GM19035 (cell line): ENCODE measurements around the gene SCAF1.
A peak's percentile ranks its signal among the peaks of the same experiment; 100 is the strongest.

Experiments used
- ATAC-seq: cut with Tn5 transposase; IDR thresholded peaks from one replicate; pipeline ENCODE4 v1.9.1; 2021; ENCODE audit not compliant: unreplicated experiment

The SCAF1 gene, protein sequence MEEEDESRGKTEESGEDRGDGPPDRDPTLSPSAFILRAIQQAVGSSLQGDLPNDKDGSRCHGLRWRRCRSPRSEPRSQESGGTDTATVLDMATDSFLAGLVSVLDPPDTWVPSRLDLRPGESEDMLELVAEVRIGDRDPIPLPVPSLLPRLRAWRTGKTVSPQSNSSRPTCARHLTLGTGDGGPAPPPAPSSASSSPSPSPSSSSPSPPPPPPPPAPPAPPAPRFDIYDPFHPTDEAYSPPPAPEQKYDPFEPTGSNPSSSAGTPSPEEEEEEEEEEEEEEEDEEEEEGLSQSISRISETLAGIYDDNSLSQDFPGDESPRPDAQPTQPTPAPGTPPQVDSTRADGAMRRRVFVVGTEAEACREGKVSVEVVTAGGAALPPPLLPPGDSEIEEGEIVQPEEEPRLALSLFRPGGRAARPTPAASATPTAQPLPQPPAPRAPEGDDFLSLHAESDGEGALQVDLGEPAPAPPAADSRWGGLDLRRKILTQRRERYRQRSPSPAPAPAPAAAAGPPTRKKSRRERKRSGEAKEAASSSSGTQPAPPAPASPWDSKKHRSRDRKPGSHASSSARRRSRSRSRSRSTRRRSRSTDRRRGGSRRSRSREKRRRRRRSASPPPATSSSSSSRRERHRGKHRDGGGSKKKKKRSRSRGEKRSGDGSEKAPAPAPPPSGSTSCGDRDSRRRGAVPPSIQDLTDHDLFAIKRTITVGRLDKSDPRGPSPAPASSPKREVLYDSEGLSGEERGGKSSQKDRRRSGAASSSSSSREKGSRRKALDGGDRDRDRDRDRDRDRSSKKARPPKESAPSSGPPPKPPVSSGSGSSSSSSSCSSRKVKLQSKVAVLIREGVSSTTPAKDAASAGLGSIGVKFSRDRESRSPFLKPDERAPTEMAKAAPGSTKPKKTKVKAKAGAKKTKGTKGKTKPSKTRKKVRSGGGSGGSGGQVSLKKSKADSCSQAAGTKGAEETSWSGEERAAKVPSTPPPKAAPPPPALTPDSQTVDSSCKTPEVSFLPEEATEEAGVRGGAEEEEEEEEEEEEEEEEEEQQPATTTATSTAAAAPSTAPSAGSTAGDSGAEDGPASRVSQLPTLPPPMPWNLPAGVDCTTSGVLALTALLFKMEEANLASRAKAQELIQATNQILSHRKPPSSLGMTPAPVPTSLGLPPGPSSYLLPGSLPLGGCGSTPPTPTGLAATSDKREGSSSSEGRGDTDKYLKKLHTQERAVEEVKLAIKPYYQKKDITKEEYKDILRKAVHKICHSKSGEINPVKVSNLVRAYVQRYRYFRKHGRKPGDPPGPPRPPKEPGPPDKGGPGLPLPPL

DNA sequence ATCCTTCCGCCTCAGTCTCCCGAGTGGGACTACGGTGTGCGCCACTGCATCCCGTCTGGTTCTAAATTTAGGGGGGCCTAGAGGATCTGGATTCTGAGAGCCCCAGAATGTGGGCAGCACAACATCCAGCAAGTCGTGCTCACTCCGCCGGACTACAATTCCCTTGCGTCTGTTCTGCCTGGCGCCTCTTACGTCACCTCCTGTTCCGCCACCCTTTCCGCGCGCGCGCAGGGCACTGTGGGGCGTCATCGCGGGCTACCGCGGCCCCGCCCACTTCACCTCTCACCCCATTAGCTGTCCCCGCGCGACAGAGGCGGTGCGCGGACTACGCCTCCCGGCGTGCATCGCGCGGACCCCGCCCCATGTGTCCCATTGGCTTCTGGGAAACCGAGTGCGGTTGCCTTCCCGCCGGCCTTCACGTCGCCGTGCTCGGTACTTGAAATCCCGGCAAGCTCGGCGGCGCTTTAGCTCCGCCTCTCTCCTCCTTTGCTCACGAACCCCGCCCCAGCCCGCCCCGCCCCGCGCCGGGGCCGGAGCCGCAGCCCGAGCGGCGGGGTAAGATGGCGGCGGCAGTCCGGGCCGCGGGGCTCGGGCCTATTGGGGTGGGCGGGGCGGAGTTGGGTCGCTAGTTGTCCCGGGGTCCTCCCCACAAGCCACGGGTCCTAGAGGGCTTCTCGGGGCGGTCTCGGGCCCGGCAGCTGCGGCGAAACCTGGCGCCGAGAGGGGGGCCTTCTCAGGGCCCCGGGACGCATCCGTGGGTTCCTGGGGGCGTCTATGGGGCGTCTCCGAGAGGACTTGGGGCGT lies at the start of gene SCAF1:
TSS of gene SCAF1 (plus strand) at position 522 of the 804 bp plus-strand sequence. CDS start 2,818 bp downstream, outside the sequence.
- ATAC-seq, result peak; percentile 63

DNA sequence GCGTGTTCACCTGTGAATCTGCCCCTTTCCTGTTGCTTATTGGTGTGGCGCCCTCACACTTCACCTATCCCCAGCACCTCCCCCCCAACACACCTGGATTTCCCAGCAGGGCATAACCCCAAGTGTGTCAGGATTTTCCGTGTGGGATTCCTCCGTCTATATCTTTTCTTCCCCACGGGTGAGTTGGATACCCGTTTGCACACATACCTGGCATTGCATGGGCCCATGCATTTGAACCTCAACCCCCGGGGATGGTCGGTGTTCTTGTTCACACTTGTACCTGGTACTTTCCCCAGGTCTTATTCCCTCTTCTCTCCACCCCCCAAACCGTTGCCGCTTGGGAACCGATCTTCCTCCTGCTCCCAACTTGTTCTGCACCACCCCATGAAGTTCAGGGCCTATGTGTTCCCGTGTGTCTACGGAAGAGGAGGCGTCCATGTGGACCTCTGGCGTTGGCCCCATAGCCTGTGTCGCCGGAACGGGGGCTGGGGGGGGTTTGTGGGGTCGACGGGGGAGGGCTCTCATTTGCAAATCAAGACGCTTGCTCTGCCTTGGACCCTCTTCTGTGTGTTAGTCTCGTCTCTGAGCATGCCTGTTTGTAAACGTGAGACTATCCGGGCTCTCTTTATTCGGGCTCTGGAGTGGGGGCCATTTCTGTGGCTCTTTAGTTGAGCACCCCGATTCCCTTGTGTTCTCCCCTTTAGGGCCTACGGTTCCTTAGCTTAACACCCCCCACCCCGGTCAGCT lies 49.4 kb upstream of the SCAF1 start:
- ATAC-seq, result no peak

DNA sequence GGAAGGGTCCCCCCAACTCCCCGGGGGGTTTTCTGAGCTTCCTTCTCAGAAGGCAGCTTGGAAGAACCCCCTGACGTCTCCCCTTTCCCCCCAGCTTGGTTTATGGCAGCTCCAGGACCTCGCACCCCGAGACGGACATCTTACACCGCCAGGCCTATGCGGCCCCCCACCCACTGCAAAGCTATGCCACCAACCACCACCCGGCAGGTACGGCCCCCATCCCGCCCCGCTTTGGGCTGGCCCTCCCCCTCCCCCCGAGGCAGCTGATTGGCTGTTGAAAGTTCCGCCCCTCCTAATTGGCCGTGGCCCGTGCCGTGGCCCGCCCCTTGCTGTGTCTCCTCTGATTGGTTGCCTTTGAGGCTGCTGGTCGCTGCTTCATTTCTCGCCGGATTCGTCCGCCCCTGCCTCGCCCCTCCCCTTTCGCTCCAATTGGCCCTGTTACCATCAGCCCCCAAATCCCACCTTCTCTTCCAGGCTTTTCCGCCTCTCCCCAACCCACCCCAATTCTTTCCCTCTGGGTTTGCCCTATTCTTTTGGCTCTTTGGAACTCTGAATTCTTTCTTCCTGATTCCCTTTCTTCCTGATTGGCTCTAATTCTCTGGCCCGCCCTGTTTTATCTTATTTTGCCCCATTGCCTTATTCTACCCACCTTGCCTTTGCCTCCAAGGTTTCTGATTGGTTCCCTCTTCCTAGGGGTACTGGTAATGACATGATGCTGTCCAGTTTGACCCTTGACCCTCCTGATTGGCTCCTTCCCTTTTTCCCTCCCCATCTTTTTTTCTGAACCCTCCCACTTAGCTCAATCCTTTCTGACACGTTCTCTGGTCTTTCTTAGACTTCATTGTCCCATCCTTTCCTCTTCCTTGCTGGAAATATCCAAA lies 48.5 kb upstream of the SCAF1 start:
- ATAC-seq, result peak; percentile 46

DNA sequence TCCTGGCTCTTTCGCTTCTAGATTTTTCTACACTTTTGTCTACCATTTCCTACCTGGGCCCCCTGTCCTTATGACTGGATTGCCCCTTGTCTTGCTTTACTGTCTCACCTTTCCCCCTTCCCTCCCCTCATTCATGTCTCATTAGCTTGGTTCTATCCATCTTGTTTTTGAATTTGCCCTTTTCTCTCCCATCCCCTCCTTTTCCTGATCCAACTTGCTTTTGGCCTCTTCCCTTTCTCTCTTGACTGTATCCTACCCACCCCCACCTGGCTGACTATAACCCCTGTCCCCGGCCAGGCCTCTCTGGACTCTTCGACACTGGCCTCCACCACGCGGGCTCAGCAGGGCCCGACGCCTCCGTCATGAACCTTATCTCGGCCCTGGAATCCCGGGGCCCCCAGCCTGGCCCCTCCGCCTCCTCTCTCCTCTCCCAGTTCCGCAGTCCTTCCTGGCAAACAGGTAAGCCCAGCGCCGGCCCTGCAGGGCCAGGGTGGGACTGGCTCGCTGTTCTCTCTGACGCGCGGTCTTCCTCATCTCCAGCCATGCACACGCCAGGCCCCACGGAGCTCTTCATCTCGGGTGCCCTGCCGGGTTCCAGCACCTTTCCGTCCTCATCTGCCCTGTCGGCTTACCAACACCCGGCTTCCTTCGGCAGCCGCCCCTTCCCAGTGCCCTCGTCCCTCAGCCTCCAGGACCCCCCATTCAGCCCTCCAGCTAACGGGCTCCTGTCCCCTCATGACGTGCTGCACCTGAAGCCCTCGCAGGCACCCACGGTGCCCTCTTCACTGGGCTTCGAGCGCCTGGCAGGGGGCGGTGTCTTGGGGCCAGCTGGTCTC lies 47.6 kb upstream of the SCAF1 start:
- no peak for ATAC-seq

DNA sequence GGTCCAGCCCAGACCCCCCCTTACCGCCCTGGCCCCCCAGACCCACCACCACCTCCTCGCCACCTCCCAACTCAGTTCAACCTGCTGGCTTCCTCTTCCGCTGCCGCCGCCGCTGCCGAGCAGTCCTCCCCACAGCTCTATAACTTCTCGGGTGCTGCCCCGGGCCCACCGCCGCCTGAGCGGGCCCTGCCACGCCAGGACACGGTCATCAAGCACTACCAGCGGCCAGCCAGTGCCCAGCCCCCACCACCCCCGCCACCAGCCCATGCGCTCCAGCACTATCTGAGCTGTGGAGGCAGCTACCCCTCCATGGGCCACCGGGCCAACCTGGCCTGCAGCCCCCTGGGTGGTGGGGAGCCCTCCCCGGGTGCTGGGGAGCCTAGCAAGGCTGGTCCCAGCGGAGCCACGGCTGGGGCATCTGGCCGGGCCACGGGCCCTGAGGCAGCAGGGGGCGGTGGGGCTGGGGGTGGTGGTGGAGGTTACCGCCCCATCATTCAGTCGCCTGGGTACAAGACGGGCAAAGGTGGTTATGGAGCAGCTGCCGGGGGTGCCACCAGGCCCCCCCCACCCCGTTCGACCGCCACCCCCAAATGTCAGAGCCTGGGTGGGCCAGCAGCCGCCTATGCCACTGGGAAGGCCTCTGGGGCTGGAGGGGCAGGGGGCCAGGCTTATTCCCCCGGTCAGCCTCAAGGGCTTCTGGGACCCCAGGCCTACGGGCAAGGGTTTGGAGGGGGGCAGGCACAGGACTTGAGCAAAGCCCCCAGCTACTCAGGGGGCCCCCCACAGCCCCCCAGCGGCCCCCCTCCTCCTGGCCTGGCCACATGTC lies 46.8 kb upstream of the SCAF1 start:
- no peak for ATAC-seq

DNA sequence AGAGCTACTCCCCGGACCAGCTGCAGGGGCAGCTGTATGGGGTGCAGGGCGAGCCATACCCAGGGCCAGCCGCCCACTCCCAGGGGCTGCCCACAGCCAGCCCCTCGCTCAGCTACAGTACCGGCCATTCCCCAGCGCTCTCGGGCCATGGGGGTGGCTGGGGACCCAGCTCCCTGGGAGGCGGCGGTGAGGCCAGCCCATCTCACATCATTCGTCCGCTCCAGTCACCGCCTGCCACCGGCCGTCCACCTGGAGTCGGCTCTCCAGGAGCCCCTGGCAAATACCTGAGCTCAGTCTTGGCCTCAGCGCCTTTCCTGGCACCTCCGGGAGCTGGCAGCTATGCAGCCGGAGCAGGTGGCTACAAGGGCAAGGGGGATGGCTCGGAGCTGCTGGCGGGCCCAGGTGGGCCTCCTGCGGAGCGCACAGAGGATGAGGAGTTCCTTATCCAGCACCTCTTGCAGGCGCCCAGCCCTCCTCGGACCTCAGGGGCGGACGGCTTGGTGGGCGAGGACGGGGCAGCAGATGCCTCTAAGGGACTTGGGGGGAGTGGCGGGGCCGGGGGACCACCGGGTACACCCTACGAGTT lies 46.1 kb upstream of the SCAF1 start:
- ATAC-seq, result no peak

DNA sequence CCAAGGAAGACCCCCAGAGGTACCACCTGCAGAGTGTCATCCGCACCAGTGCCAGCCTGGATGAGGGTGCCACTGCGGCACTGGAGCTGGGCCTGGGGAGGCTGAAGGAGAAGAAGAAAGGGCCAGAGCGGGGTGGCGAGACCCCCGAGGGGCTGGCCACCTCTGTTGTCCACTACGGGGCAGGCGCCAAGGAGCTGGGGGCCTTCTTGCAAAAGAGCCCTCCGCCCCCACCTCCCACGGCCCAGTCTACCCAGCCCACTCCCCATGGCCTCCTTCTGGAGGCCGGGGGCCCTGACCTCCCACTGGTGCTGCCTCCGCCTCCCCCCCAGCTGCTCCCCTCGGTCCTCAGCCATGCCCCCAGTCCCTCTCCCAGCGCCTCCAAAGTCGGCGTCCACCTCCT lies 45.6 kb upstream of the SCAF1 start:
- no peak for ATAC-seq

DNA sequence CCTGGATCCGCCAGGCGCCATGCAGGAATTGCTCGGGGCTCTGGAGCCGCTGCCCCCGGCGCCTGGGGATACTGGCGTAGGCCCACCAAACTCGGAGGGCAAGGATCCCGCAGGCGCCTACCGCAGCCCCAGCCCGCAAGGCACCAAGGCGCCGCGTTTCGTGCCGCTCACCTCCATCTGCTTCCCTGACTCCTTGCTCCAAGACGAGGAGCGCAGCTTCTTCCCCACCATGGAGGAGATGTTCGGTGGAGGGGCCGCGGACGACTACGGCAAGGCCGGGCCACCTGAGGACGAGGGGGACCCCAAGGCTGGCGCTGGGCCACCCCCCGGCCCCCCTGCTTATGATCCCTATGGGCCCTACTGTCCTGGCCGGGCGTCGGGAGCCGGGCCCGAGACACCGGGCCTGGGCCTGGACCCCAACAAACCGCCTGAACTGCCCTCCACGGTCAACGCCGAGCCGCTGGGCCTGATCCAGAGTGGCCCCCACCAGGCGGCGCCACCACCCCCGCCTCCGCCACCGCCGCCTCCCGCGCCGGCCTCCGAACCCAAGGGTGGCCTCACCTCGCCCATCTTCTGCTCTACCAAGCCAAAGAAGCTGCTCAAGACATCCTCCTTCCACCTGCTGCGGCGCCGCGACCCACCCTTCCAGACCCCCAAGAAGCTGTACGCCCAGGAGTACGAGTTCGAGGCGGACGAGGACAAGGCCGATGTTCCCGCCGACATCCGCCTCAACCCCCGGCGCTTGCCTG lies 44.9 kb upstream of the SCAF1 start:
- no peak for ATAC-seq

DNA sequence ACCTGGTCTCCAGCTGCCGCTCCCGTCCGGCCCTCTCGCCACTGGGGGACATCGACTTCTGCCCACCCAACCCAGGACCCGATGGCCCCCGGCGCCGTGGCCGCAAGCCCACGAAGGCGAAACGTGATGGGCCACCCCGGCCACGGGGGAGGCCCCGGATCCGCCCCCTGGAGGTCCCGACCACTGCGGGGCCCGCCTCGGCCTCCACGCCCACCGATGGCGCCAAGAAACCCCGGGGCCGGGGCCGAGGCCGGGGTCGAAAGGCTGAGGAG lies 44.4 kb upstream of the SCAF1 start:
- no peak for ATAC-seq

DNA sequence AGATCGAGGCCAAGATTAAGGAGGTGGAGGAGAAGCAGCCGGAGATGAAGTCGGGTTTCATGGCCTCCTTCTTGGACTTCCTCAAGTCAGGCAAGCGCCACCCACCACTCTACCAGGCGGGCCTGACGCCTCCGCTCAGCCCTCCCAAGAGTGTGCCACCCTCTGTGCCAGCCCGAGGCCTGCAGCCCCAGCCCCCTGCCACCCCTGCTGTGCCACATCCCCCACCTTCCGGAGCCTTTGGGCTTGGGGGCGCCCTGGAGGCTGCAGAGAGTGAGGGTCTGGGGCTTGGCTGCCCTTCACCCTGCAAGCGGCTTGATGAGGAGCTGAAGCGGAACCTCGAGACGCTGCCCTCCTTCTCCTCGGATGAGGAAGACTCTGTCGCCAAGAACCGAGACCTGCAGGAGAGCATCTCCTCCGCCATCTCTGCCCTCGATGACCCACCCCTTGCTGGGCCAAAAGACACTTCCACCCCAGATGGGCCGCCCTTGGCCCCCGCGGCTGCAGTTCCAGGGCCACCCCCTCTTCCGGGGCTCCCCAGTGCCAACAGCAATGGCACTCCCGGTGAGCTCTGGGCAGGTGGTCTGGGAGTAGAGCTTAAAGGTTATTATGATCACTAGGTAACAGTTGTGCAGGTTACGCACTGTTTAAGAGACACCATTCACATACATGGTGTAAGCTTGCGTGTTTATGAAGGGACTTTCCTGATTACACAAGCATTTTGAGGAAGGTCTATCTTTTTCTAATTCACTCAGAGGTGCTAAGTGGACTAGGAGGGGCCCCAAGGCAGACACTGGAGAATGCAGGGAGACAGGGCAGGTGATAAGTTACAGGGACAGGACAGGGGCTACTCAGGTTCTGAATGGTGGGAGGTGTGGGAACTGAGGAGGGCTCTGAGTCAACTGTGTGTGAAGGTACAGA lies 42.4 kb upstream of the SCAF1 start:
- no peak for ATAC-seq

DNA sequence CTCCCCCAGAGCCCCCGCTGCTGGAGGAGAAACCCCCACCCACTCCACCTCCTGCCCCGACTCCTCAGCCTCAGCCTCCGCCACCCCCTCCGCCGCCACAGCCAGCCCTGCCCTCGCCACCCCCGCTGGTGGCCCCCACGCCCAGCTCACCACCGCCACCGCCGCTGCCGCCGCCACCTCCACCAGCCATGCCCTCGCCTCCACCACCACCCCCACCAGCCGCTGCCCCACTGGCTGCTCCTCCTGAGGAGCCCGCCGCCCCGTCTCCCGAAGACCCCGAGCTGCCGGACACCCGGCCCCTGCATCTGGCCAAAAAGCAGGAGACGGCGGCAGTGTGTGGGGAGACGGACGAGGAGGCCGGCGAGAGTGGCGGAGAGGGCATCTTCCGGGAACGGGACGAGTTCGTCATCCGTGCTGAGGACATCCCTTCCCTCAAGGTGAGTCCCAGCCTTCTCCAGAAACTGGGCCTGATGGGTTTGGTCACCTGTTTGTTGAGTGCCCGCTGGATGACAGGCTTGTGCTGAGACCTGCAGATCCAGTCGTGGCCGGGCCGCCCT lies 40.4 kb upstream of the SCAF1 start:
- ATAC-seq, result no peak

DNA sequence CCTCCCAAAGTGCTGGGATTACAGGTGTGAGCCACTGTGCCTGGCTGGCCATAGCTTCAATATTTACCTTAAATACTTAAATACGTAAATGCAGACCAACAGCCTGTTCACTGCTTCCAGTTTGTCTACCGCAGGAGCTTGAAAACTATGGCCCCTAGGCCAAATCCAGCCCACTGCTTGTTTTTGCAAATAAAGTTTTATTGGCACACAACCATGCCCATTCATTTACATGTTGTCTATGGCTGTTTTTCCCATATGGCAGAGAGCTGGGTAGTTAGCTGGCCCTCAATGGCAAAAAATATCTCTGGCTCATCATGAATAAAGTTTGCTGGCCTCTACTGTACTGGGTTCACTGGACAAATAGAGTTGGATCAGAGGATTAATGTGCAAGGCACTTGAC lies 39.2 kb upstream of the SCAF1 start:
- ATAC-seq, result no peak

DNA sequence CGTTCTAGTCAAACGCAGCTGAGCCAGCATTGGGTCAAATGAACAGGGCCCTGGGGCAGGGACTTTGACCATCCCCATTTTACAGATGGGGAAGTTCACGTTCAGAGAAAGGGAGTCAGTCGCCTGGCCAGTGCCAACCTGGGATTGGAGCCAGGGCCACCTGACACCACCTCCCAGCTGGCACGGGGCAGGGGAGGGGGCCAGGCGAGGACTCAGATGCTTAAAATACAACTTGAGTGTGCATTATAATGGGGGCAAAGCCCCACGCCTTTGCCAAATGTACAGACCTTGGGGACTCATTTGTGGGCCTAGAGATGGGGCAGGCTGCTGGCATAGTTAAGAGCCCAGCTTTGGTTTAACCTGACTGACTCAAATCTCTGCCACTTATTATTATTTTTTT lies 36.4 kb upstream of the SCAF1 start:
- ATAC-seq, result no peak

DNA sequence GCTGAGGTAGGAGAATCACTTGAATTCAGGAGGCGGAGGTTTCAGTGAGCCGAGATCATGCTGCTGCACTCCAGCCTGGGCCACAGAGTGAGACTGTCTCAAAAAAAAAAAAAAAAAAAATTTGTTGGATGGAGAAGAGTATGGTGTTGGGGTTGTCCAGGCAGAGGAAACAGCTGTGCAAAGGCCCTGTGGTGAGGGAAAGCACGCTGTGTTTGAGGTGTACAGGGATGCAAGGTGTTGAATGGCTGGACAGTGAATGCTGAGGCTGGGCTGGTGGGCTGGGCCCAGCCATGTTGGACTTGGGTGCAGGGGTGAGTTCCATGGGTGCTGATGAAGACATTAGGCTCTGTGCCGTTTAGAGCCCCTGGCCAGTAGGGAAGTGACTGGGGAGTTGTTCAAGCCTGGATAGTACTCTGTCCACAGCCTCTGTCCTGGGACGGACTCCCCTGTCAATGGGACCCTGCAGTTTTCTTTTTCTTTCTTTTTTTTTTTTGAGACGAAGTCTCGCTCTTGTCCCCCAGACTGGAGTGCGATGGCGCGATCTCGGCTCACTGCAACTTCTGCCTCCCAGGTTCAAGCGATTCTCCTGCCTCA lies 32.4 kb upstream of the SCAF1 start:
- no peak for ATAC-seq
